Chondrocyte (in vitro differentiated cells): ENCODE measurements around the gene EHHADH. TPM values are rescaled to one million over a fixed set of nuclear protein-coding genes. Genes with fewer than 3 reads are reported as not detected.
"Not testable (repeated sequence)": the region's sequence is repeated elsewhere in the genome, so short reads cannot be mapped to it uniquely, and the experiment has no call there.

Source experiments
- DNase-seq: peaks from one replicate; pipeline ENCODE4 v3.0.0; 2021; ENCODE audit warnings: mixed read lengths, low spot score
- H3K27ac Mint-ChIP-seq: one replicate; pipeline ENCODE4 v1.8.0; 2021; ENCODE audit warnings: mild to moderate bottlenecking, moderate library complexity, mixed read lengths; ENCODE audit not compliant: unreplicated experiment
- H3K27me3 Mint-ChIP-seq: 2 replicates; pipeline ENCODE4 v1.8.0; 2021; ENCODE audit warnings: low read depth, mixed read lengths
- H3K36me3 Mint-ChIP-seq: 2 replicates; pipeline ENCODE4 v1.8.0; 2021; ENCODE audit warnings: low read depth, mixed read lengths
- H3K4me1 Mint-ChIP-seq: 2 replicates; pipeline ENCODE4 v1.8.0; 2021; ENCODE audit warnings: low read depth, mild to moderate bottlenecking, mixed read lengths
- H3K4me3 Mint-ChIP-seq: one replicate; pipeline ENCODE4 v1.8.0; 2021; ENCODE audit warnings: mild to moderate bottlenecking, moderate library complexity, mixed read lengths; ENCODE audit not compliant: unreplicated experiment
- H3K9me3 Mint-ChIP-seq: 2 replicates; pipeline ENCODE4 v1.8.0; 2021; ENCODE audit warnings: low read depth, mixed read lengths
- long read RNA-seq: library from polyadenylated mRNA; stranded (forward); transcript quantifications from one replicate; pipeline ENCODE4 v2.0.0, GENCODE V29; 2021
- total RNA-seq: library from RNA; stranded (reverse); gene quantifications from 3 replicates; pipeline ENCODE4 v1.2.1, GENCODE V29; 2021
- TF ChIP-seq, protein P1 (sequence below): fragments of 200-600 bp; sonication (generic); IDR thresholded peaks from 2 replicates; pipeline ENCODE4 v1.5.0; 2021; ENCODE audit warnings: antibody characterized with exemption, mild to moderate bottlenecking, moderate library complexity

Gene EHHADH
- 0.70 to 4.9 TPM (median 3.5 TPM) in 3 replicates for total RNA-seq
- long read RNA-seq, transcript EHHADH-201 (7 exons, 3,850 nt), result major isoform, 6 of 7 reads
- long read RNA-seq, partial matches to known transcripts, result 0 of 7 reads
- long read RNA-seq, other reads (novel, unspliced or antisense), result 1 of 7 reads

- Mint-ChIP-seq H3K27me3 (no peaks in the 10 kb centered on the region), H3K9me3 (peaks cover 8% of the 10 kb centered on the region), H3K27ac (peak within 1 kb of the TSS; percentile 57), H3K4me1 (peaks cover 8% of the 10 kb centered on the region), H3K4me3 (peak within 1 kb of the TSS; percentile 72), H3K36me3 (peaks cover 2% of the 10 kb centered on the region)
- TF ChIP-seq, protein P1, sequence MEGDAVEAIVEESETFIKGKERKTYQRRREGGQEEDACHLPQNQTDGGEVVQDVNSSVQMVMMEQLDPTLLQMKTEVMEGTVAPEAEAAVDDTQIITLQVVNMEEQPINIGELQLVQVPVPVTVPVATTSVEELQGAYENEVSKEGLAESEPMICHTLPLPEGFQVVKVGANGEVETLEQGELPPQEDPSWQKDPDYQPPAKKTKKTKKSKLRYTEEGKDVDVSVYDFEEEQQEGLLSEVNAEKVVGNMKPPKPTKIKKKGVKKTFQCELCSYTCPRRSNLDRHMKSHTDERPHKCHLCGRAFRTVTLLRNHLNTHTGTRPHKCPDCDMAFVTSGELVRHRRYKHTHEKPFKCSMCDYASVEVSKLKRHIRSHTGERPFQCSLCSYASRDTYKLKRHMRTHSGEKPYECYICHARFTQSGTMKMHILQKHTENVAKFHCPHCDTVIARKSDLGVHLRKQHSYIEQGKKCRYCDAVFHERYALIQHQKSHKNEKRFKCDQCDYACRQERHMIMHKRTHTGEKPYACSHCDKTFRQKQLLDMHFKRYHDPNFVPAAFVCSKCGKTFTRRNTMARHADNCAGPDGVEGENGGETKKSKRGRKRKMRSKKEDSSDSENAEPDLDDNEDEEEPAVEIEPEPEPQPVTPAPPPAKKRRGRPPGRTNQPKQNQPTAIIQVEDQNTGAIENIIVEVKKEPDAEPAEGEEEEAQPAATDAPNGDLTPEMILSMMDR, result no peak
- DNase-seq, result no peak
Observed at GRCh38 chr3:185253645-185254410, at the start of gene EHHADH. Gene EHHADH (minus strand): TSS chr3:185254049. CDS start chr3:185254022, 27 bp downstream.

- not testable (repeated sequence) for H3K27ac Mint-ChIP-seq, DNase-seq, H3K4me3 Mint-ChIP-seq, H3K9me3 Mint-ChIP-seq, H3K4me1 Mint-ChIP-seq, H3K36me3 Mint-ChIP-seq, H3K27me3 Mint-ChIP-seq
Observed at GRCh38 chr3:185299918-185300426, 46.1 kb upstream of the EHHADH start.

- H3K9me3 Mint-ChIP-seq, result no peaks in the 10 kb centered on the region
- TF ChIP-seq, protein P1, result no peak
- no peaks in the 10 kb centered on the region for H3K27me3 Mint-ChIP-seq
- peaks cover 4% of the 10 kb centered on the region for H3K36me3 Mint-ChIP-seq
- H3K4me1 Mint-ChIP-seq, result no peaks in the 10 kb centered on the region
- no peak for DNase-seq
- H3K27ac Mint-ChIP-seq, result no peak overlapping the region
- H3K4me3 Mint-ChIP-seq, result no peak overlapping the region
Observed at GRCh38 chr3:185297867-185298266, 44.0 kb upstream of the EHHADH start.

- H3K4me3 Mint-ChIP-seq, result no peak overlapping the region
- peaks cover 3% of the 10 kb centered on the region for H3K36me3 Mint-ChIP-seq
- H3K9me3 Mint-ChIP-seq, result no peaks in the 10 kb centered on the region
- H3K27me3 Mint-ChIP-seq, result no peaks in the 10 kb centered on the region
- no peak overlapping the region for H3K27ac Mint-ChIP-seq
- TF ChIP-seq, protein P1, result no peak
- no peak for DNase-seq
- no peaks in the 10 kb centered on the region for H3K4me1 Mint-ChIP-seq
Observed at GRCh38 chr3:185292238-185292637, 38.4 kb upstream of the EHHADH start.

GRCh38 chr3:185290266-185290665 lies 36.4 kb upstream of the EHHADH start:
- DNase-seq, result no peak
- H3K4me3 Mint-ChIP-seq, result no peak overlapping the region
- H3K4me1 Mint-ChIP-seq, result no peaks in the 10 kb centered on the region
- no peaks in the 10 kb centered on the region for H3K27me3 Mint-ChIP-seq
- no peaks in the 10 kb centered on the region for H3K9me3 Mint-ChIP-seq
- H3K36me3 Mint-ChIP-seq, result peaks cover 5% of the 10 kb centered on the region
- TF ChIP-seq, protein P1, result peak; percentile 27
- H3K27ac Mint-ChIP-seq, result no peak overlapping the region
